Activated CD8-positive, alpha-beta T cell treated with anti-CD3 and anti-CD28 coated beads, Interleukin-2, amount 10 ng/mL, durations not matched to agents 7 days and 5 days (primary cell): ENCODE results near the gene GPC5. TPM values are rescaled to one million over a fixed set of nuclear protein-coding genes. Genes with fewer than 3 reads are reported as not detected.
"Not testable (repeated sequence)": the region's sequence is repeated elsewhere in the genome, so short reads cannot be mapped to it uniquely, and the experiment has no call there.

Source experiments
- ATAC-seq: fragments of 150-1000 bp; cut with Tn5 transposase; one replicate; pipeline ENCODE4 v1.10.0; 2021; ENCODE audit warnings: moderate library complexity
- CTCF ChIA-PET: fragments of 350-600 bp; sonication (Branson Sonifier 250); formaldehyde crosslinking; loops from one replicate; lab custom pipeline; 2021; ENCODE audit warnings: antibody characterized with exemption; lab: Charles Lee
- POLR2A ChIA-PET: fragments of 350-600 bp; sonication (Branson Sonifier 250); formaldehyde crosslinking; loops from one replicate; lab custom pipeline; 2021; ENCODE audit warnings: antibody characterized with exemption; lab: Charles Lee
- DNase-seq: peaks from one replicate; pipeline ENCODE4 v3.0.0-alpha.2; 2020
- H3K27ac Mint-ChIP-seq: one replicate; pipeline ENCODE4 v1.8.0; 2021; ENCODE audit warnings: mild to moderate bottlenecking, mixed read lengths
- H3K27me3 Mint-ChIP-seq: one replicate; pipeline ENCODE4 v1.8.0; 2021; ENCODE audit warnings: low read depth, mixed read lengths
- H3K36me3 Mint-ChIP-seq: one replicate; pipeline ENCODE4 v1.8.0; 2021; ENCODE audit warnings: low read depth, mixed read lengths
- H3K4me1 Mint-ChIP-seq: one replicate; pipeline ENCODE4 v1.8.0; 2021; ENCODE audit warnings: low read depth, mixed read lengths
- H3K4me3 Mint-ChIP-seq: one replicate; pipeline ENCODE4 v1.8.0; 2021; ENCODE audit warnings: mild to moderate bottlenecking, mixed read lengths
- H3K9me3 Mint-ChIP-seq: one replicate; pipeline ENCODE4 v1.8.0; 2022; ENCODE audit warnings: mixed read lengths; ENCODE audit not compliant: insufficient read depth
- total RNA-seq, 2 experiments: library from RNA; stranded (reverse); gene quantifications; one replicate each; pipeline ENCODE4 v1.2.3, GENCODE V29; 2021

The GPC5 gene
- total RNA-seq, 2 experiments from 2014 or later = not detected

DNA sequence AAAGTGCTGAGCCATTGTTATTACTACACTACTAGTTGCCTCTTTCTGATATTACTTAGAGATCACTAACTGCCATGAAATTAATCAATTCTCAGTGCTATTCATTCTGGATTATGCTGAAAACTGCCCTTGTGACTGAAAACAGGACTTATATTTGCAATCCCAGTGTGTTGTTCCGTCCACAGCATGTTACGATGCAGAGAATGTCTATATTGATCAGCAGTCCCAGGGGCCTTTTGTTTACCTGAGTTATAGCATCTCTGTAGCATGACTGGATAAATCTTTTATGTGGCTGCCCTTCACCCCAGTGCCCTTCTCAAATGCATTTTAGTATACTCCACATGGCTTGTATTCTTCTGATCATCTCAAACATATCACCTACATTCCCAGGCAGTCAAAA, 251.0 kb downstream of the GPC5 start:
- DNase-seq (no peak), ATAC-seq (no peak)
- H3K27me3 Mint-ChIP-seq = no peaks in the 10 kb centered on the region
- H3K27ac Mint-ChIP-seq = no peak overlapping the region
- H3K4me3 Mint-ChIP-seq = no peak overlapping the region
- H3K36me3 Mint-ChIP-seq = no peaks in the 10 kb centered on the region
- no peaks in the 10 kb centered on the region for H3K9me3 Mint-ChIP-seq
- no peaks in the 10 kb centered on the region for H3K4me1 Mint-ChIP-seq
- ChIA-PET POLR2A (no interaction called here), CTCF (no interaction called here)

DNA sequence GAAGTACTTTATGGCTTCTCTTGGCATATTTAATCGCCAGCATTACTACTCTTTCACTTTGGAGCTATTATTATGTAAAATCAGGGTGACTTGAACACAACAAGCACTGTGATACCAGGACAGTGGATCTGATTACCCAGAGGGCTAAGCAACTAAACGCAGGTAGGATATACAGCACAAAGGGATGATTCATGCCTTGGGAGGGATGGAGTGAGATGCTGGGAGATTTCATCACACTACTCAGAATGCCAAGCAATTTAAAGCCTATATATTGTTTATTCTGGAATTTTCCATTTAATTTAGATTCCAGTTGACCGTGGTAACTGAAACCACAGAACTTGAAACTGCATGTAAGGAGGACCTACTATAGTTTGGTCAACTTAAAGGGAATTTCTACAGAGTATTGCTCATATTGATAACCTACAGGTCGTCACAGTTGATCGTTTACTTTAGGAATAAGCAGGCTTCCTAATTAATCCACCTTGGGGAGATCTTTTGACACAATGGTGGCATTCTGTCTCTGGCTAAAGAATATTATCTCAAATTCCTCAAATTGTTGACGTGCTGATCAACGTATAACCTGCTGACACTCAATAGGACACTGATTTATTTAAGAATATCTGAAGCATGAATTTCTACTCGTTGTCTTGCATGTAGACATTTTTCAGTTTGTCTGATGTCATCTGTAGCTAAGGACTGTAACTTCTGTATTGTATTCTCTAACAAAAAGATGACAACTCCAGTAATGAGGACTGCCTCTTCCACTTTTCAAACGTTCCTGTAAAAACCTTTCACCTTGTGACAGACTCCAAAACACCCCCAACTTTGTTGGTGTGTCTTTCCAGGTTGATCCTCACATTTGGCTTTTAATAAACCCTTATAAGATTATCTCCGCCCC, 254.2 kb downstream of the GPC5 start:
- no peaks in the 10 kb centered on the region for H3K4me1 Mint-ChIP-seq
- DNase-seq (no peak), ATAC-seq (no peak)
- H3K36me3 Mint-ChIP-seq = no peaks in the 10 kb centered on the region
- CTCF ChIA-PET = no interaction called here
- no peak overlapping the region for H3K4me3 Mint-ChIP-seq
- H3K27ac Mint-ChIP-seq = no peak overlapping the region
- H3K27me3 Mint-ChIP-seq = no peaks in the 10 kb centered on the region
- no peaks in the 10 kb centered on the region for H3K9me3 Mint-ChIP-seq
- POLR2A ChIA-PET = no interaction called here

DNA sequence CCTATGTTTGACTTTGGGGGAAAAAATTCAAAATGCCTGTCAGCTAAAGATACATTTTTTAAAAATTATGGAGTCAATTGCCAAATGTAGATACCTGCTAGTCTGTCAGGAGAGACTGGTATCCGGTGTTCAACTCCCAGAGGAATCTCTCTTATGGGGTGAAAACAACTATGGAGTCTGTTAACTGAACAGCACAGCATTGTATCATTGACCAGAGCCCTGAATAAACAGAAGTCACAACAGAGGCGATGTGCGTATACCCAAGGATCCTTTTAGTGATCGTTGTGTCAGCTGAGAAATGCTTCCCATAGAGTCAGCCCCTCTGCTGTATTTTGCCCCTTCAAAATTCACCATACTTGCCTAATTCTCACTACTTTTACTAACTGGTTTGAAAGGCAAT, 257.3 kb downstream of the GPC5 start:
- DNase-seq (no peak), ATAC-seq (no peak)
- H3K9me3 Mint-ChIP-seq = no peaks in the 10 kb centered on the region

DNA sequence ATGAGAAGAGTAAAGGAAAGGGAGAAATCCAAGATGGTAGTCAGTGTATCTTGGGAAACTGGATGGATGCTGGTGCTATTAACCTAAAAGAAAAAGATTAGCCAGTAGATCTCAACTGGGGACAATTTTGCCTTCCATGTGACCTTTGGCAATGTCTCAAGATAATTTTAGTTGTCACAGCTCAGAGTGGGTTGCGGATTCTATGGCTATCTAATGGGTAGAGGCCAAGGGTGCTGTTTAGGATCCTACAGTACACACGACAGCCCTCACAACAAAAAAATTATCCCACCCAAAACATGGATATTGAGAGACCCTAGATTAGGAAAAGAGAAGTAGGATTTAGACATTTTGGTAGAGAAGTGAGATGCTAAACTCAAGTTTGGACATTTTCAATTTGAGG, 258.9 kb downstream of the GPC5 start:
- ChIA-PET CTCF (no interaction called here), POLR2A (no interaction called here)
- H3K4me3 Mint-ChIP-seq = no peak overlapping the region
- H3K27ac Mint-ChIP-seq = no peak overlapping the region
- DNase-seq = no peak
- ATAC-seq = no peak
- H3K9me3 Mint-ChIP-seq = no peaks in the 10 kb centered on the region
- H3K36me3 Mint-ChIP-seq = no peaks in the 10 kb centered on the region
- H3K27me3 Mint-ChIP-seq = no peaks in the 10 kb centered on the region
- H3K4me1 Mint-ChIP-seq = no peaks in the 10 kb centered on the region

More for the DNA sequence above, 257.3 kb downstream of the GPC5 start:
- no peaks in the 10 kb centered on the region for H3K36me3 Mint-ChIP-seq
- ChIA-PET CTCF (no interaction called here), POLR2A (no interaction called here)
- no peak overlapping the region for H3K27ac Mint-ChIP-seq
- no peak overlapping the region for H3K4me3 Mint-ChIP-seq
- no peaks in the 10 kb centered on the region for H3K27me3 Mint-ChIP-seq
- no peaks in the 10 kb centered on the region for H3K4me1 Mint-ChIP-seq

DNA sequence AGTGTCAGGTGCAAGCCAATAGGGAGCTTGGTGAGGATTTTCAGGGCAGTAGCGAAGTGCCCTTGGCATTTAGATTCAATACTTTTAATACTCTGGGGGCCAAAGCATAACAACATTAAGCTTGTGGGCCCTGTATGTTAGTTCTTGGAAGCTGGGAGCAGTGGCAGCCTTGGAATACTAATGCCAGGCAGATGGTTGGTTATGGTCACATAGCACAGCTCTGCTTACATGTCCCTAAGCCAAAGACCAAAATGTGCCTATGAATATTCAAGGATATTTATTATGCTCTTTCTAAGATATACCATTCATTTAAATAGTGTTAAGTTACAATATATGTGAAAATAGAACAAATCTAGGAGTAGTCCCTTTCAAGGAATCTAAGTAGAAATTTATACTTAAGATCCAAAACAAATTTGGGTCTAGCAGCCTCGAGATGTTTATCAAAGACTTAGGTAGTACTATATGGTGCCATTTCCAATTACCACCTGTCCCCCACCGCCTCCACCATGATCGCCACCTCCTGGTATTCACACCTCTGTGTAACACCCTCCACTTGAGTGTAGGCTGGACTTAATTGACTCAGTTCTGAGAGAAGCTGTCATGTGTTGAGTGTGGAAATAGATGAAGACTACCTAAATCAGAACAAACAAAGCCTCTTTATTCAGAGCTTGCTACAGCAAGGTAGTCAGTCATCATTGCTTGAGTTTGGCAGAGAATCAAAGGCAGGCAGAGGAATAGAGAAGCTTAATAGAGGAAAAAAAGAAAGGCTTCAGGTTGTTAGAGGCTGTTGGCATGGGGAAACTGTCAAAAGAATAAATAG, 261.0 kb downstream of the GPC5 start:
- no peaks in the 10 kb centered on the region for H3K36me3 Mint-ChIP-seq
- no peak for DNase-seq
- ChIA-PET CTCF (no interaction called here), POLR2A (no interaction called here)
- no peaks in the 10 kb centered on the region for H3K4me1 Mint-ChIP-seq
- no peak overlapping the region for H3K27ac Mint-ChIP-seq
- ATAC-seq = no peak
- H3K9me3 Mint-ChIP-seq = no peaks in the 10 kb centered on the region
- H3K27me3 Mint-ChIP-seq = no peaks in the 10 kb centered on the region
- H3K4me3 Mint-ChIP-seq = no peak overlapping the region

DNA sequence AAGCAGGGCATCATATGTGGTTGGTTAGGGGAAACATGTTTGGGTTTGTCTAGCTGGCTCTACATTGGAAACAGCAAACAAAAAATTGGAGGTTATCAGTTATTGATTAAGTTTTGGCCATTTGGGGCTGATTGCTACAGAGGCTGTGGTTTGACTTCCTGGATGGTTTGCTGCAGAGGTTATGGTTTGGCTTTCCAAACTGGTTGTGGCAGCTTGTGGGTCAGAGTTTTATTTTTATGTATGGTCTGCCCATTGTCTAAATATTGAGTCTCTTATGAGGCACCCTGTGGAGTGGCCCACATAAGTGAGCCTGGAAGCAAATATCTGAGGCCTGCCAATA, 261.6 kb downstream of the GPC5 start:
- ATAC-seq = no peak
- ChIA-PET POLR2A (no interaction called here), CTCF (no interaction called here)

DNA sequence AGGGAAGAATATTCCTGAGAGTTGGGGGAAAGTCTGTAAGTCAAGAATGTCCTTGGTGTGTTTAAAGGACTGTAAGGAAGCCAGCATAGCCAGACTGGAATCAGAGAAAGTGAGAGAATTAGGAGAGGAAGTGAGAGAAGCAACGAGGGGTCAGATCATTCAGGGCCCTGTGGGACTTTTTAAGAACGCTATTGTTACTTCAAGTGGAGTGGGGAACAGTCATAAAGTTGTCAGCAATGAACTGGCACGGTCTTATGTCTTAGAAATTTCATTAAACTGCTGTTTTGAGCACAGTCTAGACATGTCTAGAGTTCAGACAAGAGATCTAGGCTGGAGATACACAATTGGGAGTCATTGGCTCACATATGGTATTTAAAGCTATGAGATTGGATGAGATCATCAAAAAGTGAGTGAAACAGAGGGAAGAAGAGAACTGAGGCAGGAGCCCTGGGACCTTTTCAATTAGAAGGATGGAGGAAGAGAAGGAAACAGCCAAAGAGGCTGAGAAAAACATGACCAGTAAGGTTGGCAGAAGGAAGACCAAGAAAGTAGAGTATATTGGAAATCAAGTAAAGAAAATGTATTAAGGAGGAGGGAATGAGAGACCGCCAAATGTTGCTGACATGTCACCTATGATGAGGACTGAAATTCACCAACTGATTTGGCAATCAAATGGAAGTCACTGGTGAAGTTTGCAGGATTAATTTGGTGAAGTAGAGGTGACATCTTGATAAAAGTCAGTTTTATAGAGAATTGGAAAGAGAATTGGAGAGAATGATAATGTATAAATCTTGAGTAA, 263.5 kb downstream of the GPC5 start:
- no peaks in the 10 kb centered on the region for H3K36me3 Mint-ChIP-seq
- no peak overlapping the region for H3K27ac Mint-ChIP-seq
- DNase-seq (no peak), ATAC-seq (no peak)
- H3K9me3 Mint-ChIP-seq = no peaks in the 10 kb centered on the region
- no peaks in the 10 kb centered on the region for H3K27me3 Mint-ChIP-seq
- POLR2A ChIA-PET = no interaction called here
- H3K4me3 Mint-ChIP-seq = no peak overlapping the region
- CTCF ChIA-PET = no interaction called here
- H3K4me1 Mint-ChIP-seq = no peaks in the 10 kb centered on the region

More for the DNA sequence above, 261.6 kb downstream of the GPC5 start:
- Mint-ChIP-seq H3K27ac (no peak overlapping the region), H3K27me3 (no peaks in the 10 kb centered on the region), H3K9me3 (no peaks in the 10 kb centered on the region), H3K4me1 (no peaks in the 10 kb centered on the region), H3K4me3 (no peak overlapping the region), H3K36me3 (no peaks in the 10 kb centered on the region)
- no peak for DNase-seq

DNA sequence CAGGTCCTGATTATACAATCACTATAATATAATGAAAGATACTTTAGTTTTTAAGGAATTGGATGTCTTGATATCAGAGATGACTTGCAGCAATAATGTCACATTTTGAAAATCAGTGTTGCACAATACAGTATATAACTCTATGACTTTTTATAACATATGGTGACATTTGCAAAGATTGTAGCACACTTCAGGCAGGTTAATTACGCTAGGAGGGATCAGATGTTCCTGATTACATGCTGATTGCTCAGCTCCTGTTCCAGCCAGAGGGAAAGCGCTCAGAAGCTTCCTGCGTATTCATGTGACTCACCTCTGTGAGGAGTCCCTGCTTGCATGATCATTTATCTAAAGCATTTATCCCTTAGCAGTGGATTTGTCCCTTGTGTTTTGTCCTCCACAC, 265.6 kb downstream of the GPC5 start:
- Mint-ChIP-seq H3K27me3 (no peaks in the 10 kb centered on the region), H3K36me3 (no peaks in the 10 kb centered on the region), H3K4me1 (no peaks in the 10 kb centered on the region), H3K27ac (no peak overlapping the region), H3K4me3 (no peak overlapping the region), H3K9me3 (no peaks in the 10 kb centered on the region)
- CTCF ChIA-PET = no interaction called here
- POLR2A ChIA-PET = no interaction called here
- no peak for ATAC-seq
- no peak for DNase-seq

DNA sequence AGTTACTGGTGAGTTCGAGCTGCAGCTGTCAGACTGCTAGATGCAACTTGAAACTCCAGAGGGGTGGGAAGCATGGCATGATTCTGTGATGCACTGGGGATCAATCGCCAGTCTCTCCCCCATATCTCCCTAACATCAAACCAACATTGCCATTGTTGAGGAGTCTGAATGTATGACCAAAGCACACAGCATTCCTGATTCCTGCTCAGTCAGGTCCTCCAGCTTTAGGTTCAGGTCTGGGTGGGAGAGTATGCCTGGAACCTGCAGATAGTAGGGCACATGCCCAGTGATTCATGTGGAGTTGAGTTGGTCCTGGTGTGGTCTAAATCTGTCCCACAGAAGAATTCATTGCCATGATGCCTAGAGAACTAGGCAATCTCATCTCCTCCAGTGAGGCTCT, 269.1 kb downstream of the GPC5 start:
- no peaks in the 10 kb centered on the region for H3K36me3 Mint-ChIP-seq
- H3K4me1 Mint-ChIP-seq = no peaks in the 10 kb centered on the region
- no peaks in the 10 kb centered on the region for H3K27me3 Mint-ChIP-seq
- no peak overlapping the region for H3K4me3 Mint-ChIP-seq
- DNase-seq (no peak), ATAC-seq (no peak)
- POLR2A ChIA-PET = no interaction called here
- no peak overlapping the region for H3K27ac Mint-ChIP-seq
- no peaks in the 10 kb centered on the region for H3K9me3 Mint-ChIP-seq
- CTCF ChIA-PET = no interaction called here

DNA sequence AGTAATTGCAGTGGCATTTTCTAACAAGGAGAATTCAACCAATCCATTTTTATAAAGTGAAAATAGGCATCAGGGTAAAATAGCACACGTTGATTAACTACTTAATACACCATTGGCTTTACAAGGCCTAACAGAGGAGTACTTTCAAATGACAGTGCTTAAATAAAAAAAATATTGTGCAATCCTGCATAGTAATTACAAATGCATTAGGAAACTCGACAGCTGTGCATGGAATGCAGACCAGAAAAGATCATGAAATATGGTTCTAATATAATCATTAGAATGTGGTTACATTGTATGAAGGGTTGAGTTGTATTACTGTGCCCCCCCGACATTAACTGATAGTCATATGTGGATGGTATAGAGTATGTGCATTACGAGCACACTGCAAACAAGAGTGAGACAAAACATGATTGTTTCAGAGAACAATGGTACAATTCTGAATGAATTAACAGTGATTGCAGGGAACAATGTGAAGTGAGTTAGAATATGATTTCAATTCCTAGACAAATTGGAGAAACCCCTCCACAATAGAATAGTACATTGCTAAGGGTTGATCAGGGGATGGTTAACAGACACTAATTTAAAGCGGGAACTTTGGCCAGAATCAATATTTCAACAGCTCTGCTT, 270.6 kb downstream of the GPC5 start:
- Mint-ChIP-seq H3K36me3 (no peaks in the 10 kb centered on the region), H3K9me3 (no peaks in the 10 kb centered on the region), H3K27ac (no peak overlapping the region), H3K27me3 (no peaks in the 10 kb centered on the region), H3K4me1 (no peaks in the 10 kb centered on the region), H3K4me3 (no peak overlapping the region)
- ATAC-seq = no peak
- POLR2A ChIA-PET = no interaction called here
- CTCF ChIA-PET = no interaction called here
- no peak for DNase-seq

DNA sequence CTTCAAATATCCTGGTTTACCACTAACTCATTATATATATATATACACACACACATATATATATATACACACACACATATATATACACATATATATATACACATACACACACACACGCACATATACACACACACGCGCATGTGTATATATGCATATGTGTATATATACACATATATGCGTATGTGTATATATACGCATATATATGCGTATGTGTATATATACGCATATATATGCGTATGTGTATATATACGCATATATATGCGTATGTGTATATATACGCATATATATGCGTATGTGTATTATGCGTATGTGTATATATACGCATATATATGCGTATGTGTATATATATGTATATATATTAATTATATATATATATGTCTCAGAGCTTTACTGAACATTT, 275.9 kb downstream of the GPC5 start:
- H3K27me3 Mint-ChIP-seq, H3K4me1 Mint-ChIP-seq, H3K4me3 Mint-ChIP-seq, CTCF ChIA-PET, H3K9me3 Mint-ChIP-seq, H3K27ac Mint-ChIP-seq, POLR2A ChIA-PET, ATAC-seq, H3K36me3 Mint-ChIP-seq, DNase-seq: not testable (repeated sequence)
